H1 (cell line): ENCODE measurements around the gene STIM2. TPM values are rescaled to one million over a fixed set of nuclear protein-coding genes. Genes with fewer than 3 reads are reported as not detected.

Experiments used
- CTCF ChIA-PET: fragments of 300-600 bp; sonication (Branson Sonifier 250); formaldehyde crosslinking; loops from one replicate; lab custom pipeline; 2021; ENCODE audit not compliant: partially characterized antibody; lab: Charles Lee
- POLR2A ChIA-PET: fragments of 300-600 bp; sonication (Branson Sonifier 250); formaldehyde crosslinking; loops from one replicate; lab custom pipeline; 2021; ENCODE audit warnings: inconsistent platforms; ENCODE audit not compliant: partially characterized antibody; lab: Charles Lee
- DNase-seq, 2 experiments: peaks; one replicate each; pipeline versions ENCODE4 v3.0.0 to v3.0.0-alpha.2; 2010 to 2022; ENCODE audit warnings: low spot score in 2 of 2, low read depth in 1 of 2, mixed read lengths in 1 of 2
- FAIRE-seq: peaks from 2 replicates; lab custom pipeline; 2011; peaks lifted over from hg19 to GRCh38; lab: Jason Lieb, UNC
- H2AFZ ChIP-seq: 2 replicates; pipeline ENCODE4 v1.8.1; 2012; ENCODE audit warnings: low read length, inconsistent platforms
- H2AK5ac ChIP-seq: 2 replicates; pipeline ENCODE4 v1.6.1; 2013; ENCODE audit warnings: low read depth, low read length
- H2BK120ac ChIP-seq: replicated peaks from 2 replicates; pipeline ENCODE3; 2013; ENCODE audit warnings: low read depth, low read length, inconsistent platforms
- H2BK12ac ChIP-seq: 2 replicates; pipeline ENCODE4 v1.6.1; 2013; ENCODE audit warnings: low read depth, low read length
- H2BK15ac ChIP-seq: 2 replicates; pipeline ENCODE4 v1.6.1; 2013; ENCODE audit warnings: low read length
- H2BK20ac ChIP-seq: 2 replicates; pipeline ENCODE4 v1.6.1; 2013; ENCODE audit warnings: low read length
- H2BK5ac ChIP-seq: 2 replicates; pipeline ENCODE4 v1.6.1; 2013; ENCODE audit warnings: low read depth, low read length
- H3K14ac ChIP-seq: 2 replicates; pipeline ENCODE4 v1.6.1; 2013; ENCODE audit warnings: inconsistent platforms; ENCODE audit not compliant: insufficient read length
- H3K18ac ChIP-seq: 2 replicates; pipeline ENCODE4 v1.6.1; 2013; ENCODE audit warnings: low read length; ENCODE audit errors: extremely low read depth
- H3K23ac ChIP-seq: 2 replicates; pipeline ENCODE4 v1.6.1; 2013; ENCODE audit warnings: inconsistent platforms; ENCODE audit not compliant: insufficient read length
- H3K23me2 ChIP-seq: 2 replicates; pipeline ENCODE4 v1.6.1; 2013; ENCODE audit warnings: low read depth, low read length
- H3K27ac ChIP-seq: 2 replicates; pipeline ENCODE4 v1.6.1; 2011; ENCODE audit warnings: low read depth, low read length, inconsistent platforms
- H3K27me3 ChIP-seq, 4 experiments: replicated peaks in 1 of 4; 1 replicate in 1 of 4; 2 replicates in 3 of 4; pipeline versions ENCODE4 v1.6.1 to v1.8.1; 2011 to 2013; ENCODE audit warnings: low read length in 3 of 4, mild to moderate bottlenecking in 3 of 4, inconsistent platforms in 2 of 4, mixed read lengths in 2 of 4, moderate library complexity in 1 of 4; ENCODE audit not compliant: control insufficient read depth in 3 of 4, insufficient read depth in 3 of 4; ENCODE audit errors: extremely low read depth in 1 of 4
- H3K36me3 ChIP-seq, 4 experiments: 2 replicates each; pipeline versions ENCODE4 v1.6.1 to v1.8.1; 2011 to 2013; ENCODE audit warnings: mild to moderate bottlenecking in 4 of 4, low read length in 3 of 4, moderate library complexity in 2 of 4, control low read depth in 1 of 4, inconsistent platforms in 1 of 4; ENCODE audit not compliant: insufficient read depth in 4 of 4, control insufficient read depth in 2 of 4
- H3K4ac ChIP-seq: replicated peaks from 2 replicates; pipeline ENCODE3; 2013; ENCODE audit warnings: low read length, low read depth, mixed read lengths, inconsistent platforms; ENCODE audit not compliant: insufficient read length
- H3K4me1 ChIP-seq, 4 experiments: replicated peaks in 1 of 4; 1 replicate in 1 of 4; 2 replicates in 3 of 4; pipeline versions ENCODE4 v1.6.1 to v1.8.1; 2011 to 2013; ENCODE audit warnings: low read length in 3 of 4, inconsistent platforms in 2 of 4, mixed read lengths in 1 of 4; ENCODE audit not compliant: insufficient read depth in 4 of 4, control insufficient read depth in 3 of 4
- H3K4me2 ChIP-seq, 2 experiments: 2 replicates each; pipeline versions ENCODE4 v1.6.1 to v1.8.1; 2011 to 2013; ENCODE audit warnings: low read depth in 2 of 2, low read length in 2 of 2, control low read depth in 1 of 2, inconsistent platforms in 1 of 2, mild to moderate bottlenecking in 1 of 2; ENCODE audit not compliant: insufficient read depth in 1 of 2
- H3K4me3 ChIP-seq, 4 experiments: fragments of 200-600, 300-600 bp in 1 of 4; sonication (generic), shearing (Covaris generic), sonication (Bioruptor Twin) in 1 of 4; 2 replicates each; pipeline versions ENCODE4 v1.5.1 to v1.8.1; 2011 to 2016; ENCODE audit warnings: low read length in 4 of 4, low read depth in 3 of 4, control low read depth in 2 of 4, inconsistent platforms in 2 of 4, mild to moderate bottlenecking in 2 of 4, mixed read lengths in 1 of 4, moderate library complexity in 1 of 4; ENCODE audit not compliant: insufficient read depth in 2 of 4; ENCODE audit errors: extremely low read depth in 1 of 4
- H3K56ac ChIP-seq: replicated peaks from 2 replicates; pipeline ENCODE3; 2013; ENCODE audit warnings: low read depth, mild to moderate bottlenecking, mixed read lengths, low read length, inconsistent platforms; ENCODE audit not compliant: insufficient read length
- H3K79me1 ChIP-seq: 2 replicates; pipeline ENCODE4 v1.6.1; 2013; ENCODE audit warnings: low read depth, low read length, control low read depth
- H3K79me2 ChIP-seq, 2 experiments: 2 replicates each; pipeline versions ENCODE4 v1.6.1 to v1.8.1; 2012 to 2013; ENCODE audit warnings: low read length in 2 of 2, mild to moderate bottlenecking in 2 of 2, inconsistent platforms in 1 of 2; ENCODE audit not compliant: insufficient read depth in 2 of 2, control insufficient read depth in 1 of 2
- H3K9ac ChIP-seq, 4 experiments: replicated peaks in 1 of 4; 1 replicate in 1 of 4; 2 replicates in 3 of 4; pipeline versions ENCODE4 v1.6.1 to v1.8.1; 2011 to 2013; ENCODE audit warnings: low read depth in 3 of 4, low read length in 3 of 4, control low read depth in 2 of 4, mild to moderate bottlenecking in 2 of 4, moderate library complexity in 2 of 4, inconsistent platforms in 1 of 4; ENCODE audit errors: extremely low read depth in 1 of 4
- H3K9me3 ChIP-seq, 2 experiments: 2 replicates each; pipeline versions ENCODE4 v1.6.1 to v1.8.1; 2012 to 2013; ENCODE audit warnings: mild to moderate bottlenecking in 2 of 2, moderate library complexity in 2 of 2, control low read depth in 1 of 2, inconsistent platforms in 1 of 2, low read depth in 1 of 2, low read length in 1 of 2, mixed read lengths in 1 of 2; ENCODE audit not compliant: insufficient read depth in 2 of 2
- H4K20me1 ChIP-seq, 2 experiments: replicated peaks in 1 of 2; 2 replicates each; pipeline versions ENCODE3 to v1.8.1; 2011 to 2013; ENCODE audit warnings: inconsistent platforms in 2 of 2, low read length in 2 of 2, mild to moderate bottlenecking in 1 of 2; ENCODE audit not compliant: insufficient read depth in 2 of 2, control insufficient read depth in 1 of 2
- H4K5ac ChIP-seq: 2 replicates; pipeline ENCODE4 v1.6.1; 2013; ENCODE audit warnings: low read length, low read depth, mixed read lengths, inconsistent platforms; ENCODE audit not compliant: insufficient read length
- H4K8ac ChIP-seq: 2 replicates; pipeline ENCODE4 v1.8.0; 2013; ENCODE audit warnings: mild to moderate bottlenecking, moderate library complexity, low read length, inconsistent platforms; ENCODE audit not compliant: insufficient read depth; ENCODE audit errors: extremely low read depth
- H4K91ac ChIP-seq: replicated peaks from 2 replicates; pipeline ENCODE3; 2013; ENCODE audit warnings: low read length, mixed read lengths, inconsistent platforms; ENCODE audit not compliant: insufficient read length
- BACH1 ChIP-seq: IDR thresholded peaks from 2 replicates; pipeline ENCODE4 v1.6.1; 2012; ENCODE audit warnings: low read length, improper control_type of control experiment
- BRCA1 ChIP-seq: IDR thresholded peaks from 2 replicates; pipeline ENCODE4 v1.6.1; 2012; ENCODE audit warnings: low read depth, low read length, improper control_type of control experiment
- CBX5 ChIP-seq: fragments of 300-800, 300-1000 bp; sonication (generic); IDR thresholded peaks from 2 replicates; pipeline ENCODE4 v1.7.1; 2016; ENCODE audit warnings: antibody characterized with exemption, low read length, low read depth
- FOSL1 ChIP-seq: IDR thresholded peaks from 2 replicates; pipeline ENCODE4 v1.6.1; 2011; ENCODE audit warnings: mild to moderate bottlenecking, low read depth, low read length, moderate library complexity; ENCODE audit not compliant: insufficient read depth
- NANOG ChIP-seq: IDR thresholded peaks from 2 replicates; pipeline ENCODE4 v1.6.1; 2011; ENCODE audit warnings: low read length, low read depth, mild to moderate bottlenecking, inconsistent platforms; ENCODE audit not compliant: insufficient read depth, poor library complexity, severe bottlenecking
- PHF8 ChIP-seq: fragments of 200-600 bp; sonication (generic); conservative IDR thresholded peaks from 2 replicates; pipeline ENCODE4 v1.7.1; 2012; ENCODE audit warnings: low read depth, mild to moderate bottlenecking, inconsistent platforms, low read length, moderate library complexity
- RAD21 ChIP-seq, 2 experiments: IDR thresholded peaks in 1 of 2; conservative IDR thresholded peaks in 1 of 2; 2 replicates each; pipeline ENCODE4 v1.6.1; 2011; ENCODE audit warnings: low read depth in 2 of 2, low read length in 2 of 2, improper control_type of control experiment in 1 of 2, inconsistent platforms in 1 of 2, mild to moderate bottlenecking in 1 of 2, moderate library complexity in 1 of 2
- RXRA ChIP-seq: IDR thresholded peaks from 2 replicates; pipeline ENCODE4 v1.6.1; 2011; ENCODE audit warnings: low read depth, mild to moderate bottlenecking, low read length, moderate library complexity; ENCODE audit not compliant: insufficient read depth
- SIX5 ChIP-seq: IDR thresholded peaks from 2 replicates; pipeline ENCODE4 v1.6.1; 2011; ENCODE audit warnings: mild to moderate bottlenecking, low read depth, low read length
- SP1 ChIP-seq: IDR thresholded peaks from 2 replicates; pipeline ENCODE4 v1.6.1; 2011; ENCODE audit warnings: low read depth, low read length
- TAF1 ChIP-seq: IDR thresholded peaks from 2 replicates; pipeline ENCODE4 v1.6.1; 2011; ENCODE audit warnings: mild to moderate bottlenecking, low read depth, low read length
- YY1 ChIP-seq: IDR thresholded peaks from 2 replicates; pipeline ENCODE4 v1.6.1; 2011; ENCODE audit warnings: low read depth, mild to moderate bottlenecking, low read length
- WGBS, 2 experiments: shearing (Covaris generic) in 1 of 2; methylation state at CpG; one replicate each; pipeline versions ENCODE4 v1.1.6 to v1.1.7; 2013 to 2015; ENCODE audit warnings: low lambda C conversion rate in 2 of 2, mixed read lengths in 2 of 2, inconsistent platforms in 1 of 2, low coverage in 1 of 2, missing lambda C conversion rate in 1 of 2; ENCODE audit not compliant: insufficient replicate concordance in 2 of 2, insufficient coverage in 1 of 2, insufficient read length in 1 of 2; ENCODE audit errors: extremely low coverage in 1 of 2, missing lambda C conversion rate in 1 of 2; 5-methylcytosine and 5-hydroxymethylcytosine counted together
- polyA plus RNA-seq, 7 experiments: library from polyadenylated mRNA; depleted of rRNA in 3 of 7; stranded (reverse) in 5 of 7; unstranded in 2 of 7; fragments of >200 nt in 5 of 7; fragments of 200-250 nt in 2 of 7; gene quantifications; 1 replicate in 5 of 7; 2 replicates in 1 of 7; 4 replicates in 1 of 7; pipeline versions ENCODE4 v1.2.1 to v1.2.3, GENCODE V29; 2011 to 2013; ENCODE audit warnings: missing spikeins in 2 of 7, mixed read lengths in 2 of 7
- total RNA-seq: library from RNA; stranded (reverse); fragmentation: NEBNext Ultra II Directional; extraction: Animal tissue kit (Norgen Biotek cat#: 25700); gene quantifications from 2 replicates; pipeline ENCODE4 v1.2.1, GENCODE V29; 2021
- TF ChIP-seq, protein P1 (sequence below): IDR thresholded peaks from 2 replicates; pipeline ENCODE4 v1.6.1; 2012; ENCODE audit warnings: inconsistent platforms

The STIM2 gene
- total and polyA plus RNA-seq, 2 of the 8 experiments (the other 6 are each of a cell fraction or from before 2014, with no cell fraction given): 22.9 to 23.0 TPM

DNA sequence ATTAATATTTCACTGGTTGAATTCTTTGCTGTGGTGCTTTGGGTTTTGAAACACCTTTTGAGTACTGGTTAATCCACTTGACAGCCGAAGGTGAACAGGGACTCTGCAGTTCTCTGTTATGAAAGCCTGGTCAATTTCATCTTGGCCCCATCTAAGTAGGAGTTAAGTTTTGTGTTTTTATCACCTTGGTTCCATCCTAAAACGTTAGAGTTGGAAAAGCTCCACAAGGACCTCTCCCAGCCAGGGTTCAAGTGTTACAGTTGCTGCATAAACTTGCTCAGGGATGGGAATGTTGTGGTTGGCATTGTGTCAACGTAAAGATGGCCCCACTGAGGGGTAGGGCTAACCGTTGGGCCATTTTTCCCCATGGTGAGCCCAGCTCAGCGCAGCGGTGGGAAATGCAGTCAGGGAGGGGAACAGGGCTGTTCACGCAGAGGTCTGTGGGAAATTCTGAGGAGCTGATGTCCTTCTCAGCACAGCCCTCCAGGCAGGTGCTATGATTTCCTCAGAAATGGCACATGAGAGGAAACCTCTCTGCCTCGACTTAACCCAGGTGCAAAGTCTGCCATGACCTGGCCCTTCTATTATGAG lies 188.7 kb downstream of the STIM2 start:
- H2BK15ac ChIP-seq: no peak overlapping the region
- H3K79me2 ChIP-seq: no peaks in the 10 kb centered on the region
- peak overlapping the region; percentile 48; the same call in 1 of the 2 replicates for H3K18ac ChIP-seq
- H3K36me3 ChIP-seq: no peaks in the 10 kb centered on the region
- no peak overlapping the region for H3K4ac ChIP-seq
- H4K8ac ChIP-seq: no peak overlapping the region
- H2AFZ ChIP-seq: no peak overlapping the region
- H3K79me1 ChIP-seq: no peaks in the 10 kb centered on the region
- ChIA-PET CTCF (interaction anchor here (0.7 to 9.1 kb wide), 25 partner anchors 9 to 1165 kb away, joined by 3 to 85 read pairs (median 5); no protein-coding TSS in a partner anchor), POLR2A (interaction anchor here (1.5 kb wide), 1 partner anchor 74 kb away, joined by 3 read pairs; no protein-coding TSS in a partner anchor)
- no peak overlapping the region for H2BK12ac ChIP-seq
- H3K4me3 ChIP-seq: no peak overlapping the region
- no peaks in the 10 kb centered on the region for H3K27me3 ChIP-seq
- no peak overlapping the region for H3K27ac ChIP-seq
- WGBS, 2 experiments: 82% methylated on average over 8 of the region's 8 CpGs; no CpG with 5 or more reads in 1 of the 2 experiments
- H2BK20ac ChIP-seq: no peak overlapping the region; the same call in 1 of the 2 replicates
- no peak overlapping the region for H2BK120ac ChIP-seq
- H3K14ac ChIP-seq: no peak overlapping the region
- no peaks in the 10 kb centered on the region for H3K9me3 ChIP-seq
- H4K5ac ChIP-seq: no peak overlapping the region
- H2AK5ac ChIP-seq: no peak overlapping the region
- FAIRE-seq: no peak
- H3K4me1 ChIP-seq: peaks cover 0 to 4% (median 1%) of the 10 kb centered on the region in 4 experiments; a peak in 2 of 7 replicates
- H3K56ac ChIP-seq: no peak overlapping the region
- no peaks in the 10 kb centered on the region for H4K20me1 ChIP-seq
- DNase-seq: no peak
- no peak overlapping the region for H3K9ac ChIP-seq
- H3K23ac ChIP-seq: no peak overlapping the region
- H3K23me2 ChIP-seq: no peaks in the 10 kb centered on the region
- no peak overlapping the region for H2BK5ac ChIP-seq
- H4K91ac ChIP-seq: no peak overlapping the region
- H3K4me2 ChIP-seq: no peak overlapping the region
- TF ChIP-seq YY1 (no peak), NANOG (no peak), FOSL1 (no peak), TAF1 (no peak), PHF8 (no peak), SP1 (no peak), CBX5 (no peak), SIX5 (no peak), BACH1 (no peak), RAD21 (IDR thresholded peaks at IDR 0.05 in 1 of 2, conservative IDR thresholded peaks at IDR 0.05 in 1 of 2; ENCODE audit: low read depth in 2 of 2, low read length in 2 of 2) (no peak), BRCA1 (no peak), RXRA (no peak)
- TF ChIP-seq, protein P1, sequence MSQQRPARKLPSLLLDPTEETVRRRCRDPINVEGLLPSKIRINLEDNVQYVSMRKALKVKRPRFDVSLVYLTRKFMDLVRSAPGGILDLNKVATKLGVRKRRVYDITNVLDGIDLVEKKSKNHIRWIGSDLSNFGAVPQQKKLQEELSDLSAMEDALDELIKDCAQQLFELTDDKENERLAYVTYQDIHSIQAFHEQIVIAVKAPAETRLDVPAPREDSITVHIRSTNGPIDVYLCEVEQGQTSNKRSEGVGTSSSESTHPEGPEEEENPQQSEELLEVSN: no peak
